Measurements from ENCODE around the gene CLEC2B.

GRCh38 chr12:9888665-9889273 lies 19.6 kb upstream of the CLEC2B start:
- TF ChIP-seq CTCF (IDR thresholded peaks at IDR 0.05) (no peak), ZFX (IDR thresholded peaks at IDR 0.05; ENCODE audit: borderline replicate concordance) (no peak)
